Ectodermal cell (in vitro differentiated cells): ENCODE results near the gene HNMT.

Experiments used
- H3K27ac ChIP-seq: 2 replicates; pipeline ENCODE4 v1.7.0; 2013; ENCODE audit warnings: mild to moderate bottlenecking, low read depth, low read length; ENCODE audit not compliant: insufficient read depth, poor library complexity, severe bottlenecking
- H3K27me3 ChIP-seq: 2 replicates; pipeline ENCODE4 v1.7.0; 2013; ENCODE audit warnings: mild to moderate bottlenecking, low read length; ENCODE audit not compliant: insufficient read depth, control insufficient read depth, poor library complexity, severe bottlenecking
- H3K36me3 ChIP-seq: one replicate; pipeline ENCODE4 v1.7.0; 2013; ENCODE audit warnings: low read length; ENCODE audit not compliant: control insufficient read depth, insufficient read depth
- H3K4me1 ChIP-seq: one replicate; pipeline ENCODE4 v1.7.0; 2013; ENCODE audit warnings: low read length; ENCODE audit not compliant: control insufficient read depth, insufficient read depth
- H3K4me3 ChIP-seq: 2 replicates; pipeline ENCODE4 v1.7.0; 2013; ENCODE audit warnings: low read depth, low read length, control low read depth; ENCODE audit not compliant: insufficient read depth
- H3K9me3 ChIP-seq: 2 replicates; pipeline ENCODE4 v1.7.0; 2013; ENCODE audit warnings: mild to moderate bottlenecking, low read length, moderate library complexity; ENCODE audit not compliant: control insufficient read depth
- WGBS, 2 experiments: methylation state at CpG; one replicate each; pipeline ENCODE4 v1.1.7; 2013; ENCODE audit warnings: missing lambda C conversion rate in 2 of 2; 5-methylcytosine and 5-hydroxymethylcytosine counted together

Gene HNMT

GRCh38 chr2:137959166-137959565, 5.1 kb upstream of the HNMT start:
- Histone ChIP-seq H3K36me3 (no peaks in the 10 kb centered on the region), H3K27ac (no peak overlapping the region), H3K4me1 (peaks cover 7% of the 10 kb centered on the region), H3K27me3 (no peaks in the 10 kb centered on the region), H3K9me3 (no peaks in the 10 kb centered on the region), H3K4me3 (no peak overlapping the region)
- WGBS, 2 experiments: no CpG with 5 or more reads among the region's 1 CpG

GRCh38 chr2:137960223-137960622, 4.0 kb upstream of the HNMT start:
- no peaks in the 10 kb centered on the region for H3K36me3 ChIP-seq
- no peak overlapping the region for H3K4me3 ChIP-seq
- H3K27me3 ChIP-seq: no peaks in the 10 kb centered on the region
- H3K9me3 ChIP-seq: no peaks in the 10 kb centered on the region
- H3K4me1 ChIP-seq: peaks cover 15% of the 10 kb centered on the region
- 93% methylated on average over 4 of the region's 4 CpGs for WGBS, 2 experiments
- no peak overlapping the region for H3K27ac ChIP-seq

GRCh38 chr2:137961602-137962001, 2.7 kb upstream of the HNMT start:
- Histone ChIP-seq H3K4me3 (no peak overlapping the region), H3K27ac (no peak overlapping the region), H3K4me1 (peaks cover 15% of the 10 kb centered on the region), H3K9me3 (no peaks in the 10 kb centered on the region), H3K36me3 (no peaks in the 10 kb centered on the region), H3K27me3 (no peaks in the 10 kb centered on the region)

- Histone ChIP-seq H3K4me1 (peaks cover 15% of the 10 kb centered on the region), H3K27ac (peak overlapping the region; percentile 82), H3K36me3 (no peaks in the 10 kb centered on the region), H3K4me3 (no peak overlapping the region), H3K27me3 (no peaks in the 10 kb centered on the region), H3K9me3 (no peaks in the 10 kb centered on the region)
- 75 to 79% methylated on average over 9 of the region's 9 CpGs for WGBS, 2 experiments
These were observed 673 bp upstream of the HNMT start for GRCh38 chr2:137963535-137964065.

GRCh38 chr2:137964859-137965459, 686 bp downstream of the HNMT start:
- peak overlapping the region; percentile 19 for H3K4me3 ChIP-seq
- peaks cover 15% of the 10 kb centered on the region for H3K4me1 ChIP-seq
- no peaks in the 10 kb centered on the region for H3K9me3 ChIP-seq
- 59 to 68% methylated on average over 3 of the region's 3 CpGs for WGBS, 2 experiments
- no peaks in the 10 kb centered on the region for H3K27me3 ChIP-seq
- H3K36me3 ChIP-seq: no peaks in the 10 kb centered on the region
- peak overlapping the region; percentile 82 for H3K27ac ChIP-seq

GRCh38 chr2:137966043-137966442, 1.8 kb downstream of the HNMT start:
- H3K27ac ChIP-seq: no peak overlapping the region
- no peaks in the 10 kb centered on the region for H3K27me3 ChIP-seq
- WGBS, 2 experiments: 100% methylated on average over 1 of the region's 3 CpGs; no CpG with 5 or more reads in 1 of the 2 experiments
- no peaks in the 10 kb centered on the region for H3K9me3 ChIP-seq
- H3K36me3 ChIP-seq: no peaks in the 10 kb centered on the region
- no peak overlapping the region for H3K4me3 ChIP-seq
- H3K4me1 ChIP-seq: peaks cover 15% of the 10 kb centered on the region

- H3K27me3 ChIP-seq: no peaks in the 10 kb centered on the region
- WGBS, 2 experiments: 93 to 95% methylated on average over 7 of the region's 7 CpGs
- H3K36me3 ChIP-seq: no peaks in the 10 kb centered on the region
- peaks cover 15% of the 10 kb centered on the region for H3K4me1 ChIP-seq
- no peak overlapping the region for H3K27ac ChIP-seq
- no peak overlapping the region for H3K4me3 ChIP-seq
- H3K9me3 ChIP-seq: no peaks in the 10 kb centered on the region
These were observed 2.8 kb downstream of the HNMT start for GRCh38 chr2:137967042-137967441.

- no peak overlapping the region for H3K4me3 ChIP-seq
- H3K27me3 ChIP-seq: no peaks in the 10 kb centered on the region
- H3K4me1 ChIP-seq: peaks cover 12% of the 10 kb centered on the region
- H3K9me3 ChIP-seq: no peaks in the 10 kb centered on the region
- H3K36me3 ChIP-seq: no peaks in the 10 kb centered on the region
- no peak overlapping the region for H3K27ac ChIP-seq
- WGBS, 2 experiments: 89 to 94% methylated on average over 6 of the region's 6 CpGs
These were observed 4.5 kb downstream of the HNMT start for GRCh38 chr2:137968477-137969417.

GRCh38 chr2:137969418-137969765, 5.1 kb downstream of the HNMT start:
- no CpG with 5 or more reads among the region's 1 CpG for WGBS, 2 experiments
- no peak overlapping the region for H3K4me3 ChIP-seq
- no peaks in the 10 kb centered on the region for H3K36me3 ChIP-seq
- no peaks in the 10 kb centered on the region for H3K27me3 ChIP-seq
- H3K27ac ChIP-seq: no peak overlapping the region
- H3K9me3 ChIP-seq: no peaks in the 10 kb centered on the region
- peaks cover 6% of the 10 kb centered on the region for H3K4me1 ChIP-seq

GRCh38 chr2:137969876-137970275, 5.6 kb downstream of the HNMT start:
- H3K9me3 ChIP-seq: no peaks in the 10 kb centered on the region
- peaks cover 1% of the 10 kb centered on the region for H3K4me1 ChIP-seq
- WGBS, 2 experiments: no CpG with 5 or more reads among the region's 1 CpG
- no peaks in the 10 kb centered on the region for H3K36me3 ChIP-seq
- no peak overlapping the region for H3K4me3 ChIP-seq
- H3K27me3 ChIP-seq: no peaks in the 10 kb centered on the region
- no peak overlapping the region for H3K27ac ChIP-seq
